WTC11 (cell line): Measurements from ENCODE around the gene IL21R. TPM values are rescaled to one million over a fixed set of nuclear protein-coding genes. Genes with fewer than 3 reads are reported as not detected.

Experiments used
- ATAC-seq: fragments of 200-7000 bp; cut with Tn5 transposase; 2 replicates; pipeline ENCODE4 v1.10.0; 2021; ENCODE audit warnings: mild to moderate bottlenecking, moderate library complexity
- CTCF ChIA-PET: fragments of 300-600 bp; sonication (Branson Sonifier 250); formaldehyde crosslinking; loops from one replicate; lab custom pipeline; 2021; ENCODE audit warnings: antibody characterized with exemption; lab: Charles Lee
- POLR2A ChIA-PET: fragments of 350-600 bp; sonication (Branson Sonifier 250); formaldehyde crosslinking; loops from one replicate; lab custom pipeline; 2021; ENCODE audit warnings: antibody characterized with exemption; lab: Charles Lee
- DNase-seq: peaks from one replicate; pipeline ENCODE4 v3.0.0; 2021; ENCODE audit warnings: low spot score
- H3K27ac Mint-ChIP-seq: 2 replicates; pipeline ENCODE4 v1.8.0; 2021; ENCODE audit warnings: mixed read lengths
- H3K27me3 Mint-ChIP-seq: 2 replicates; pipeline ENCODE4 v1.8.0; 2021; ENCODE audit warnings: low read depth, mild to moderate bottlenecking, moderate library complexity, mixed read lengths
- H3K36me3 Mint-ChIP-seq: 2 replicates; pipeline ENCODE4 v1.8.0; 2021; ENCODE audit warnings: mixed read lengths
- H3K4me1 Mint-ChIP-seq: 2 replicates; pipeline ENCODE4 v1.8.0; 2022; ENCODE audit warnings: mixed read lengths
- H3K4me3 Mint-ChIP-seq: 2 replicates; pipeline ENCODE4 v1.8.0; 2021; ENCODE audit warnings: mild to moderate bottlenecking, moderate library complexity, mixed read lengths
- H3K9me3 Mint-ChIP-seq: 2 replicates; pipeline ENCODE4 v1.8.0; 2021; ENCODE audit warnings: mixed read lengths
- CBFB ChIP-seq: sonication (generic); formaldehyde crosslinking; IDR thresholded peaks from 2 replicates; pipeline ENCODE4 v1.8.1; 2022; ENCODE audit warnings: mild to moderate bottlenecking, low read depth, missing genetic modification reagents
- E2F1 ChIP-seq: sonication (generic); formaldehyde crosslinking; IDR thresholded peaks from 2 replicates; pipeline ENCODE4 v1.8.0; 2022; ENCODE audit warnings: mild to moderate bottlenecking, missing genetic modification reagents
- E2F4 ChIP-seq: sonication (generic); formaldehyde crosslinking; IDR thresholded peaks from 2 replicates; pipeline ENCODE4 v1.8.1; 2022; ENCODE audit warnings: low read depth, mild to moderate bottlenecking, moderate library complexity, missing genetic modification reagents, borderline replicate concordance
- ELF4 ChIP-seq: sonication (generic); formaldehyde crosslinking; IDR thresholded peaks from 2 replicates; pipeline ENCODE4 v1.8.1; 2022; ENCODE audit warnings: low read depth, mild to moderate bottlenecking, moderate library complexity, missing genetic modification reagents
- EMX1 ChIP-seq: fragments of 250-450 bp; sonication (Bioruptor Pico); IDR thresholded peaks from 2 replicates; pipeline ENCODE4 v1.8.0; 2021; ENCODE audit warnings: mild to moderate bottlenecking
- ESRRA ChIP-seq: sonication (generic); formaldehyde crosslinking; IDR thresholded peaks from 2 replicates; pipeline ENCODE4 v1.8.1; 2022; ENCODE audit warnings: mild to moderate bottlenecking, missing genetic modification reagents, borderline replicate concordance
- ETV6 ChIP-seq: sonication (generic); formaldehyde crosslinking; IDR thresholded peaks from 2 replicates; pipeline ENCODE4 v1.8.1; 2022; ENCODE audit warnings: mild to moderate bottlenecking, missing genetic modification reagents
- GTF2I ChIP-seq: fragments of 250-450 bp; sonication (Bioruptor Pico); conservative IDR thresholded peaks from 2 replicates; pipeline ENCODE4 v1.4.0; 2021; ENCODE audit warnings: mild to moderate bottlenecking
- JUN ChIP-seq: sonication (generic); formaldehyde crosslinking; IDR thresholded peaks from 2 replicates; pipeline ENCODE4 v1.8.0; 2023; ENCODE audit warnings: mild to moderate bottlenecking, missing genetic modification reagents
- NFATC4 ChIP-seq: fragments of 250-450 bp; sonication (Bioruptor Pico); IDR thresholded peaks from 2 replicates; pipeline ENCODE4 v1.9.0; 2021; ENCODE audit warnings: mild to moderate bottlenecking
- NFE2L1 ChIP-seq: sonication (generic); formaldehyde crosslinking; IDR thresholded peaks from 2 replicates; pipeline ENCODE4 v1.8.1; 2023; ENCODE audit warnings: missing genetic modification reagents
- NFYB ChIP-seq: sonication (generic); formaldehyde crosslinking; conservative IDR thresholded peaks from 2 replicates; pipeline ENCODE4 v1.8.0; 2022; ENCODE audit warnings: low read depth, missing genetic modification reagents
- PRRX2 ChIP-seq: fragments of 250-450 bp; sonication (Bioruptor Pico); IDR thresholded peaks from 2 replicates; pipeline ENCODE4 v1.8.0; 2021; ENCODE audit warnings: mild to moderate bottlenecking
- RORB ChIP-seq: fragments of 250-450 bp; sonication (Bioruptor Pico); IDR thresholded peaks from 2 replicates; pipeline ENCODE4 v1.9.0; 2021; ENCODE audit warnings: mild to moderate bottlenecking
- SOX15 ChIP-seq: fragments of 250-450 bp; sonication (Bioruptor Pico); IDR thresholded peaks from 2 replicates; pipeline ENCODE4 v1.9.0; 2021; ENCODE audit warnings: mild to moderate bottlenecking
- SP1 ChIP-seq: sonication (generic); formaldehyde crosslinking; conservative IDR thresholded peaks from 2 replicates; pipeline ENCODE4 v1.8.1; 2022; ENCODE audit warnings: missing genetic modification reagents
- TCF7 ChIP-seq: sonication (generic); formaldehyde crosslinking; IDR thresholded peaks from 2 replicates; pipeline ENCODE4 v1.8.0; 2022; ENCODE audit warnings: mild to moderate bottlenecking, low read depth, missing genetic modification reagents, moderate library complexity
- TP53 ChIP-seq: sonication (generic); formaldehyde crosslinking; IDR thresholded peaks from 2 replicates; pipeline ENCODE4 v1.8.1; 2023; ENCODE audit warnings: mild to moderate bottlenecking, missing genetic modification reagents
- USF2 ChIP-seq: sonication (generic); formaldehyde crosslinking; IDR thresholded peaks from 2 replicates; pipeline ENCODE4 v1.8.1; 2023; ENCODE audit warnings: mild to moderate bottlenecking, missing genetic modification reagents, moderate library complexity
- ZBTB21 ChIP-seq: sonication (generic); formaldehyde crosslinking; IDR thresholded peaks from 2 replicates; pipeline ENCODE4 v1.8.1; 2023; ENCODE audit warnings: mild to moderate bottlenecking, missing genetic modification reagents, borderline replicate concordance
- ZNF219 ChIP-seq: sonication (generic); formaldehyde crosslinking; IDR thresholded peaks from 2 replicates; pipeline ENCODE4 v1.8.0; 2023; ENCODE audit warnings: missing genetic modification reagents, mild to moderate bottlenecking, borderline replicate concordance
- ZNF232 ChIP-seq: sonication (generic); formaldehyde crosslinking; IDR thresholded peaks from 2 replicates; pipeline ENCODE4 v1.8.0; 2022; ENCODE audit warnings: mild to moderate bottlenecking, missing genetic modification reagents
- ZNF416 ChIP-seq: fragments of 250-450 bp; sonication (Bioruptor Pico); IDR thresholded peaks from 2 replicates; pipeline ENCODE4 v1.9.0; 2021; ENCODE audit warnings: mild to moderate bottlenecking, inconsistent platforms
- total RNA-seq: library from RNA; stranded (reverse); gene quantifications from 3 replicates; pipeline ENCODE4 v1.2.3, GENCODE V29; 2021
- TF ChIP-seq, protein P1 (sequence below): sonication (generic); formaldehyde crosslinking; IDR thresholded peaks from 2 replicates; pipeline ENCODE4 v1.8.0; 2022; ENCODE audit warnings: mild to moderate bottlenecking, missing genetic modification reagents
- TF ChIP-seq, protein P2 (sequence below): sonication (generic); formaldehyde crosslinking; IDR thresholded peaks from 2 replicates; pipeline ENCODE4 v1.8.0; 2023; ENCODE audit warnings: missing genetic modification reagents
- TF ChIP-seq, protein P3 (sequence below): sonication (generic); formaldehyde crosslinking; IDR thresholded peaks from 2 replicates; pipeline ENCODE4 v1.8.0; 2022; ENCODE audit warnings: mild to moderate bottlenecking, missing genetic modification reagents
- TF ChIP-seq, protein P4 (sequence below): fragments of 200-600 bp; IDR thresholded peaks from 2 replicates; pipeline ENCODE4 v1.8.0; 2022; ENCODE audit warnings: antibody characterized with exemption
- TF ChIP-seq, protein P5 (sequence below): fragments of 250-450 bp; sonication (Bioruptor Pico); IDR thresholded peaks from 2 replicates; pipeline ENCODE4 v1.8.0; 2021; ENCODE audit warnings: mild to moderate bottlenecking

The IL21R gene
- total RNA-seq, 1 experiment from 2014 or later, result 0.70 TPM

- no peak for DNase-seq
- no peak overlapping the region for H3K4me3 Mint-ChIP-seq
- no peak for ATAC-seq
- no peaks in the 10 kb centered on the region for H3K9me3 Mint-ChIP-seq
- TF ChIP-seq TP53 (CRISPR knock-in tag), result no peak
- no peak for TF ChIP-seq ZNF232
- TF ChIP-seq, protein P1, sequence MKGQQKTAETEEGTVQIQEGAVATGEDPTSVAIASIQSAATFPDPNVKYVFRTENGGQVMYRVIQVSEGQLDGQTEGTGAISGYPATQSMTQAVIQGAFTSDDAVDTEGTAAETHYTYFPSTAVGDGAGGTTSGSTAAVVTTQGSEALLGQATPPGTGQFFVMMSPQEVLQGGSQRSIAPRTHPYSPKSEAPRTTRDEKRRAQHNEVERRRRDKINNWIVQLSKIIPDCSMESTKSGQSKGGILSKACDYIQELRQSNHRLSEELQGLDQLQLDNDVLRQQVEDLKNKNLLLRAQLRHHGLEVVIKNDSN (CRISPR knock-in tag), result no peak
- TF ChIP-seq, protein P2, sequence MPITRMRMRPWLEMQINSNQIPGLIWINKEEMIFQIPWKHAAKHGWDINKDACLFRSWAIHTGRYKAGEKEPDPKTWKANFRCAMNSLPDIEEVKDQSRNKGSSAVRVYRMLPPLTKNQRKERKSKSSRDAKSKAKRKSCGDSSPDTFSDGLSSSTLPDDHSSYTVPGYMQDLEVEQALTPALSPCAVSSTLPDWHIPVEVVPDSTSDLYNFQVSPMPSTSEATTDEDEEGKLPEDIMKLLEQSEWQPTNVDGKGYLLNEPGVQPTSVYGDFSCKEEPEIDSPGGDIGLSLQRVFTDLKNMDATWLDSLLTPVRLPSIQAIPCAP (CRISPR knock-in tag), result no peak
- no peak for TF ChIP-seq EMX1 (CRISPR knock-in tag)
- no peak for TF ChIP-seq JUN
- TF ChIP-seq PRRX2 (CRISPR knock-in tag), result no peak
- TF ChIP-seq, protein P3, sequence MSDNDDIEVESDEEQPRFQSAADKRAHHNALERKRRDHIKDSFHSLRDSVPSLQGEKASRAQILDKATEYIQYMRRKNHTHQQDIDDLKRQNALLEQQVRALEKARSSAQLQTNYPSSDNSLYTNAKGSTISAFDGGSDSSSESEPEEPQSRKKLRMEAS (CRISPR knock-in tag), result no peak
- no peak for TF ChIP-seq ESRRA
- TF ChIP-seq NFYB (CRISPR knock-in tag), result no peak
- no peak for TF ChIP-seq SOX15 (CRISPR knock-in tag)
- TF ChIP-seq USF2 (CRISPR knock-in tag), result no peak
- TF ChIP-seq, protein P4, sequence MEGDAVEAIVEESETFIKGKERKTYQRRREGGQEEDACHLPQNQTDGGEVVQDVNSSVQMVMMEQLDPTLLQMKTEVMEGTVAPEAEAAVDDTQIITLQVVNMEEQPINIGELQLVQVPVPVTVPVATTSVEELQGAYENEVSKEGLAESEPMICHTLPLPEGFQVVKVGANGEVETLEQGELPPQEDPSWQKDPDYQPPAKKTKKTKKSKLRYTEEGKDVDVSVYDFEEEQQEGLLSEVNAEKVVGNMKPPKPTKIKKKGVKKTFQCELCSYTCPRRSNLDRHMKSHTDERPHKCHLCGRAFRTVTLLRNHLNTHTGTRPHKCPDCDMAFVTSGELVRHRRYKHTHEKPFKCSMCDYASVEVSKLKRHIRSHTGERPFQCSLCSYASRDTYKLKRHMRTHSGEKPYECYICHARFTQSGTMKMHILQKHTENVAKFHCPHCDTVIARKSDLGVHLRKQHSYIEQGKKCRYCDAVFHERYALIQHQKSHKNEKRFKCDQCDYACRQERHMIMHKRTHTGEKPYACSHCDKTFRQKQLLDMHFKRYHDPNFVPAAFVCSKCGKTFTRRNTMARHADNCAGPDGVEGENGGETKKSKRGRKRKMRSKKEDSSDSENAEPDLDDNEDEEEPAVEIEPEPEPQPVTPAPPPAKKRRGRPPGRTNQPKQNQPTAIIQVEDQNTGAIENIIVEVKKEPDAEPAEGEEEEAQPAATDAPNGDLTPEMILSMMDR, result no peak
- POLR2A ChIA-PET, result no interaction called here
- CTCF ChIA-PET, result no interaction called here
- peaks cover 80% of the 10 kb centered on the region for H3K36me3 Mint-ChIP-seq
- H3K4me1 Mint-ChIP-seq, result no peaks in the 10 kb centered on the region
- H3K27ac Mint-ChIP-seq, result no peak overlapping the region
- no peaks in the 10 kb centered on the region for H3K27me3 Mint-ChIP-seq
Measured at GRCh38 chr16:27473101-27473900, 71.3 kb downstream of the IL21R start.

- peaks cover 80% of the 10 kb centered on the region for H3K36me3 Mint-ChIP-seq
- no peaks in the 10 kb centered on the region for H3K4me1 Mint-ChIP-seq
Measured at GRCh38 chr16:27474041-27474440, 72.1 kb downstream of the IL21R start.

More at GRCh38 chr16:27474041-27474440, 72.1 kb downstream of the IL21R start:
- H3K4me3 Mint-ChIP-seq, result no peak overlapping the region
- ChIA-PET CTCF (no interaction called here), POLR2A (no interaction called here)
- H3K27ac Mint-ChIP-seq, result no peak overlapping the region
- H3K9me3 Mint-ChIP-seq, result no peaks in the 10 kb centered on the region
- no peaks in the 10 kb centered on the region for H3K27me3 Mint-ChIP-seq
- ATAC-seq (no peak), DNase-seq (no peak)
- TF ChIP-seq NFYB (CRISPR knock-in tag), result no peak
- no peak for TF ChIP-seq NFE2L1
- TF ChIP-seq E2F1 (CRISPR knock-in tag), result no peak
- no peak for TF ChIP-seq E2F4 (CRISPR knock-in tag)
- no peak for TF ChIP-seq CBFB (CRISPR knock-in tag)
- TF ChIP-seq, protein P5, sequence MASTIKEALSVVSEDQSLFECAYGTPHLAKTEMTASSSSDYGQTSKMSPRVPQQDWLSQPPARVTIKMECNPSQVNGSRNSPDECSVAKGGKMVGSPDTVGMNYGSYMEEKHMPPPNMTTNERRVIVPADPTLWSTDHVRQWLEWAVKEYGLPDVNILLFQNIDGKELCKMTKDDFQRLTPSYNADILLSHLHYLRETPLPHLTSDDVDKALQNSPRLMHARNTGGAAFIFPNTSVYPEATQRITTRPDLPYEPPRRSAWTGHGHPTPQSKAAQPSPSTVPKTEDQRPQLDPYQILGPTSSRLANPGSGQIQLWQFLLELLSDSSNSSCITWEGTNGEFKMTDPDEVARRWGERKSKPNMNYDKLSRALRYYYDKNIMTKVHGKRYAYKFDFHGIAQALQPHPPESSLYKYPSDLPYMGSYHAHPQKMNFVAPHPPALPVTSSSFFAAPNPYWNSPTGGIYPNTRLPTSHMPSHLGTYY (CRISPR knock-in tag), result no peak
- no peak for TF ChIP-seq ETV6 (CRISPR knock-in tag)
- no peak for TF ChIP-seq ZNF219 (CRISPR knock-in tag)
- TF ChIP-seq SP1, result no peak
- no peak for TF ChIP-seq ZNF416 (CRISPR knock-in tag)
- TF ChIP-seq GTF2I (CRISPR knock-in tag), result no peak
- TF ChIP-seq RORB, result no peak
- no peak for TF ChIP-seq ELF4 (CRISPR knock-in tag)
- TF ChIP-seq ZBTB21 (CRISPR knock-in tag), result no peak
- no peak for TF ChIP-seq NFATC4 (CRISPR knock-in tag)
- no peak for TF ChIP-seq TCF7 (CRISPR knock-in tag)
